HG02938 (cell line): ENCODE data around the gene ZNF569.
A peak's percentile ranks its signal among the peaks of the same experiment; 100 is the strongest.
"Not testable (repeated sequence)": the region's sequence is repeated elsewhere in the genome, so short reads cannot be mapped to it uniquely, and the experiment has no call there.

Experiments
- ATAC-seq: cut with Tn5 transposase; IDR thresholded peaks from one replicate; pipeline ENCODE4 v1.9.1; 2021; ENCODE audit warnings: mild to moderate bottlenecking, moderate library complexity; ENCODE audit not compliant: unreplicated experiment

Gene ZNF569

DNA sequence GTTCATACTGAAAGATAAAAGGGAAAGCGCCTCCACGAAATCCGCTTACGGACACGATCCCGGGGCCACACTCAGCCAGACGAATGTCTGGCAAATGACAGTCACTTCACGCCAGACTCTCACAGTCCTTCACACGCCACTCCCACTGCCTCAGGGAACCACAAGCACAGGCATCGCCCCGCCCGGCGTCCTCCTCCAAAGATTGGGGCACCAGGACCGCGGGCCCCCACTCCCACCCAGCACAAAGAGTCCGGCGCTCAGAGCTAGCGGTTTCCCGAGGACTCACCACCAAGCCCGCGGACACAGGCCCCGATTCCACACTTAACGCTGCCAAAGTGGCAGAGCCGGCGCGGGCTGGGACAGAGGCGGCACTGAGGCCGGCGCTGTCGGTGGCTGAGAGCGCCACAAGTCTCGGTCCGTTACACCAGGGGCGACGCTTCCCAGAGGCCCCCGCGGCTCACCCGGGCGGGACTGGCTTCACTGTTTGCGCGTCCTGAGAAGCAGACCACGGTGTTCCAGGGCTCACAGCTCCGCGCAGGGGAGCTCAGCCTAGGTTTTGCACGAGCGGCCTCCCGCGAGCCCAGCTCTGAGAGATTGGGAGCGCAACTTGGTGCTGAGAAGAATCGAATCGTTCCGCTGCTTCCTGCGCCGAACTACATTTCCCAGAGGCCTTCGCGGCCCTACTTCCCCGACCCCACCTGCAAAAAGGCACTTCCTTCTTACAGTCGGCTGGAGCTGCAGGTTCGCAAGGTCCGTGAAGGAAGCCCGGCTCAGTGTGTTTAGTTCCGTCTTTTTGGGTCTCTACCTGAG is at the start of gene ZNF569:
Gene ZNF569, minus strand, starts transcription at position 647 of the 810 bp plus-strand sequence. CDS start 22,523 bp downstream, outside the sequence.
- ATAC-seq, result peak; percentile 61

DNA sequence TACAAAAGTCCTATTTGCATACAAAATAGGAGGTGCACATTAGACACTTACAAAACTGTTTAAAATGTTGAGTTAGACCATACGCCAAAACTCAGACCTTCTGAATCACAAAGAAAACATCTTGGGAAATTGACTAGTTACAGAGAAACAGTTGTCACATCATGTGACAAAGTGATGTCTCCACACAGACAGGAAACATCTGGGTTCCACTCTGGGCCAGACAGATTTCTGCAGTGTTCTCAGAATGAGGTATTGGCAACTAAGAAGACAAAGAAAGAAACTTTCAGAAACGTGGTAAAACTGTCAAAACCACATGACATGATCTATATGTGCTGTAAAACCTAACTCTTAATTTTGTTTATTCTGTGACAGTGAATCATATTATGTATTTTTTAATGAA is 46.2 kb upstream of the ZNF569 start:
- no peak for ATAC-seq

DNA sequence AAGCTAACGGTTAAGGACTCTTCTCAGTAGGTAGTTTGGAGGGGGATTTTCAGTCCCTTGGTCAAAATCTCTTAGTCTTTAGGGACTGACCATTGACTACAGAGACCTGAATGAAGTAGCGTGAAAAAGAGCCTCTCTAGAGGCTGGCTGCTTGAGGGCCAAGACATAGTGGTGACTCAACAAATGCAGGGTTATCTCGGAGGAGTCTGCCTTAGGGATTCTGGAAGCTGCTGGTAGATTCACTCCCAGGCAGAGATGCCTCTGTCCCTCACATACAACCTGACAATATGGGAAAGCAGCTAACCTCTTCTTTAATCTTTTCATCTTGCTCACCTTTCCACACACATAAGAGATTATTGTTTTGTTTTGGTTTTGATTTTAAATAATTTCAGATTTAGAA is 44.6 kb upstream of the ZNF569 start:
- no peak for ATAC-seq

DNA sequence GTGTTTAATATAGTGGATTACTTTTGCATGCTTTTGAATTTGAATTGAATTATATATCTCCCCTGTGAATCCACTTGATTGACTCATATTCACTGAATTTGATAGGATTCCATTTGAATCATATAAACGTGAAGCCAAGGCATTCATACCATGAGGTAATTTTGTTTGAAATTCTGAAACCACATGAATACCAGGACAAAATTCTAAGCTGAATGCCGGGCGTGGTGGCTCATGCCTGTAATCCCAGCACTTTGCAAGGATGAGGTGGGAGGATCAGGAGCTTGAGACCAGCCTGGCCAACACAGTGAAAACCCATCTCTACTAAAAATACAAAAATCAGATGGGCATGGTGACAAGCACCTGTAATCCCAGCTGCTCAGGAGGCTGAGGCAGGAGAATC is 43.9 kb upstream of the ZNF569 start:
- ATAC-seq, result no peak

DNA sequence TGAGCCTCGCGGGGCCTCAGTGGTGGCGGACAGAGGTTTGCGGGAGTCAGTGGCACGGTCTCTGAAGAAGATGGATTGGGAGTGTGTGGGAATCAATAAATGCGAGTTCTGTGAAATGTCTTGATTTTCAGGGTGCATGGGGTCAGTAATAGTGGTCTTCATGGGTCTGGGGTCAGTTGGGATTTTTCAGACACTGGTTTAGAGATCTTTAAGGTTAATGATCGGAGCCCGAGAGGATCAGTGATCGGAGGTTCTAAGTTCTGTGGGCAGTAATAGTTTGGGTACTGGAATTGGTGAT is 39.9 kb upstream of the ZNF569 start:
- ATAC-seq, result no peak

DNA sequence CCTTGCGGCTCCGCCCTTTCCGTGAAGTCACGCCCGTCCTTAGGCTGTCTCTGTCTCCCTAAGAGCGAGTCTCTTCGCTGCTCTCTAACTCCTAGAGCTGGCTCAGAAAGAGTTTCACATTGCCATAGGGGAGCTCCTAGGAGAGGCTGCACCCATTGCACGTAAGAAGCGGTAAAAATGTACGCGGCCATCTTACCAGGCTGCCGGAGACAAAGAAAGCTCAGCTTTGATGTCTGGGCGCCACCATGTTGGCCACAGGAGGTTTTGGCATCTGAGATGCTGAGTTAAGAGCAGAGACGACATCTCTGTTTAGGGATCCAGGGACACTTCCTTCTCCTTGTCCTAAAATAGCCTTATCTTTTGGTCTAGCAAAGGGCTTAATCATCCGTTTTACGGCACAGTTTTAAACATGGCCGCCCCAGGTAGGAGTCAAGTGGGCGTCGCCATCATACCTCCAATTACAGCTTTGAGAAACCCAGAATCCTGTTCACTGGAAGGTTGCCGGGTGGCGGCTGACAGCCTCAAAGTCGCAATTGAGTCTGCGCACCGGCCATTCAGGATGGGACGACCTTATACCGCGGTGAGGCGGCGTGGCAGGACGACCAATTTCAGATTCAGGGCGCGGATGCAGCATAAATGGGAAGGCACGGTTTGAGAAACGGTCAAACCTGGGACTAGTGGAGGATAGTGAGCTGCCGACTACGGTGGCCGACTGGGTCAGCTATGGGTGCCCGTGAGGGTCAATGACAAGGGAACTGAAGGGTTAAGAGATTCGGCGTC is 39.3 kb upstream of the ZNF569 start, which contains the start of gene ZNF793:
Gene ZNF793, plus strand, starts transcription at position 553 of the 780 bp plus-strand sequence. CDS start 16,501 bp downstream, outside the sequence.
- no peak for ATAC-seq

DNA sequence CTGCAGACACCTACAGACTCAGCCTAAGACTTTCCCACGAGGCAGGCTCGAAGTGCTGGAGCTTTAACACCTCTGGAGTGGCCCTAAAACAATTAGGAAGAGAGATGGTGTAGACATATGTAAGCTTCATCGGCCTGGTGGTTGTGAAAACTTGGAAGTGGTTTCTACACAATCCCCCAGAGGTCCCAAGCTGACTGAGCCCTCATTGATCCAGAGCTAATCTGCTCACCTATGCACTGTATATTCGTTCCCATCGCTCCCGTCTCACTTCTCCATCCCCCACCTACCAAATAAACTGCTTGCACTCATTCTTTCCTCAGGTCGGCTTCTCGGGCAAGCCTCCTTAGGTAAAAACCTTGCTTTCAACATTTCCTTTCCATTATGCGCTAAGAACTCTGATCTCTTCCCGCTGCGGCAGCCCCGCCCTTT is 38.7 kb upstream of the ZNF569 start:
- no peak for ATAC-seq

DNA sequence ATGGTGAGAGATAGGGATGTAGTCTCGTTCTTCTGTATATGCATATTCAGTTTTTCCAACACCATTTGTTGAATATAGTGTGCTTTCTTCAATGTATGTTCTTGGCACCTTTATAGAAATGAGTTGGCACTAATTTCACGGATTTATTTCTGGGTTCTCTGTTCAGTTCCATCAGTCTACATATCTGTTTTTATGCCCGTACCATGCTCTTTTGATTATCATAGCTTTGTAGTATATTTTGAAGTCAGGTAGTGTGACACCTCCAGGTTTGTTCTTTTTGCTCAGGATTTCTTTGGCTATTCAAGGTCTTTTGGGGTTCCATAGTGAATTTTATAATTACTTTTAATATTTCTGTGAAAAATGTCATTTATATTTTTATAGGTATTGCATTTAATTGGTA is 25.0 kb upstream of the ZNF569 start:
- ATAC-seq, result no peak

DNA sequence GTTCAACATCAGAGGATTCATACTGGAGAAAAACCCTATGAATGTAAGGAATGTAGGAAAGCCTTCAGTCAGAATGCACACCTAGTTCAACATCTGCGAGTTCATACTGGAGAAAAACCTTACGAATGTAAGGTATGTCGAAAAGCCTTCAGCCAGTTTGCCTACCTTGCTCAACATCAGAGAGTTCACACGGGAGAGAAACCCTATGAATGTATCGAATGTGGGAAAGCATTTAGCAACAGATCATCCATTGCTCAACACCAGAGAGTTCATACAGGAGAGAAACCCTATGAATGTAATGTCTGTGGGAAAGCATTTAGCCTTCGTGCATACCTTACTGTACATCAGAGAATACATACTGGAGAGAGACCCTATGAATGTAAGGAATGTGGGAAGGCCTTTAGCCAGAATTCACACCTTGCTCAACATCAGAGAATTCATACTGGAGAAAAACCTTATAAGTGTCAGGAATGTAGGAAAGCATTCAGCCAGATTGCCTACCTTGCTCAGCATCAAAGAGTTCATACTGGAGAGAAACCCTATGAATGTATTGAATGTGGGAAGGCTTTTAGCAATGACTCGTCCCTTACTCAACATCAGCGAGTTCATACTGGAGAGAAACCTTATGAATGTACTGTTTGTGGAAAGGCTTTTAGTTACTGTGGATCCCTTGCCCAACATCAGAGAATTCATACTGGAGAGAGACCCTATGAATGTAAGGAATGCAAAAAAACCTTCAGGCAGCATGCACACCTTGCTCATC is 17.3 kb upstream of the ZNF569 start:
- no peak for ATAC-seq

DNA sequence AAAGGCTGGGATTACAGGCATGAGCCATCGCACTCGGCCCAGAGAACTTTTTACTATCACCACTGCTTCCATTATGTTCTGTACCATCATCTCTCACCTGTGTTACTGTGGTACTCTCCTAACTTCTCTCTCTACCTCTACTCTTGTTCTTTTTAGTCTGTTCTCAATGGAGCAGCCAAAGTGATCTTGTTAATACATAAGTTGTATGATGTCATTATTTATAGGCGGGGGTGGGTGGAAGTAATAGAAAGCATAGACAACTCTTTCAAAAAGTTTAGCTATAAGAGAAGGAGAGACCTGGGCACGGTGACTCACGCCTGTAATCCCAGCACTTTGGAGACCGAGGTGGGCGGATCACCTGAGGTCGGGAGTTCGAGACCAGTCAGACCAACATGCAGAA is 4.9 kb upstream of the ZNF569 start:
- no peak for ATAC-seq

DNA sequence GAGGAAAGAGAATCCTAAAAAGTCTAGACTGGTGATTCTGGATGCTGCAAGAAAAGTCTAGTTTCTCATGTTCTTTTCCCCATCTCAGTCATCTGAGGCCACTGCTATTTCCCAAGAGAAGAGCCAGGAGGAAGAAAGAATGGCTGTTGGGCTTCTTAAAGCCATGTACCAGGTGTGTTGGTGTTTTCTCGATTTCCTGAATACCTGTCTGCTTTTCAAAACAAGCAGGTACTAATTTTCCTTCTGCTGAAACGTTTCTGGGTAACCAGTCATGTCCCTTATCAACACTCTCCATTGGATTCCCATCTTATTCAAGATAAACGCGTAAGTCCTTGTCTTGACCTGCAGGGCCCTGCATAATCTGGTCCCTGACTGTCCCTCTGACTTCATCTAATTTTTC is 3.0 kb upstream of the ZNF569 start:
- no peak for ATAC-seq

DNA sequence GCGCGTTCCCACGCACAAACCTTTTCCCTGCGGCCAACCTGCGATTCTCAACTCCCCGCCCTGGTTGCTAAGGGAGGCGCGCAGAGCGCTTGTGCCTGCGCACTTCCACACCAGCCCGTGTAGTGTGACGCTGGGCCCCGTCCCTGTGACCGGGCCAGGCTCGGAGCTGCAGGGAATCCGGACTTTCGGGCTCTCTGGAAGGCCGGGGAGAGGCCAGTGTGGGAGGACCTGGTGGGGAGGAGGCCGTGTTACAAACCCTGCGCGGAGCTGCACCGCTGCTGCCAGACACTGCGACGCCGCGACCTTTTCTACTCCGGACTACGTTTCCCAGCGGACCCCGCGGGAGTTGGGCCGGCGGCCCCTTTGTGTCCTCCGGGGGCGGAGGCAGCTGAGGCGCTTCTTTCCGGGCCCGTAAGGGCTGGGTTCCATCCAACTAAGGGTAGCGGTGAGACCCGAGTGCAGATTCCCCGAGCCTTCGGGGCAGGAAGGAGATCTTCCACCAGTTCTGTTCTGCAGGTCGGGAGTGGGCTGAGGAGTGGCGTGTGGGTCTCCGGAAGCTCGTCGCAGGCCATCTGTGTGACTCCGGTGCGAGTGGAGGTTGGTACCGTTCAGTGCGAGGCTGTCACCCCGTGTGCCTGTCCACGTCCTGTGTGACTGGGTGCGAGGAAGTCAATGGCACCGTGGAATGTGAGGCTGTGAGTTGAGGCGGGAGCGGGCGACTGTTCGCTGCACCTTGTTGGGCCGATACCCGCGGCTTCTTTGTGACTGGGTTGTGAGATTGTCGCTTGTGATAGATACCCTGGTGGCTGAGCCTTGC is 1.9 kb upstream of the ZNF569 start, which contains the start of gene ZNF570:
Gene ZNF570, plus strand, starts transcription at position 396 of the 817 bp plus-strand sequence. CDS start 999 bp downstream, outside the sequence.
- peak; percentile 48 for ATAC-seq

DNA sequence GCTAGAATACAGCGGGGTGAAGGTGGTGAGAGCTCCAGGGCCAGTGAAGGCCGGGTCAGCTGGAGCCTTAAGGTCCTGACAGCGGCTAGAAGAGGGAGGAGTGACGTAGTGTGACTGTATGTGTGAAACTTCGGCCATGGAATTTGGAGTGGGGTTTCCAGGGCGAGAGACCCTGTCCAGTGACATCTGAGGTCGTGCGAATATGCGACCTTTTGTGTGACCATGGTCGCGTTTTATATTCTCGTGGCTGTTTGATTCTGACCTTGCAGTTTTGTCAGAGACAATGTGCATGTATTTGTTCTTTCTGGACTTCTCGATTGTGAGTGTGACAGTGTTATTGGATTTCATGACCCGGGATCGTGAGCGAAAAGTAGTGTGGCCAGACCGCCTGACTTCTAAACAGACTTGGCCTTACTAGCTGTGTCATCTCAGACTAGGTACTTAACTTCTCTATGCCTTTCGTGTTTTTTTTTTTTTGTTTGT is 405 bp upstream of the ZNF569 start:
- no peak for ATAC-seq

DNA sequence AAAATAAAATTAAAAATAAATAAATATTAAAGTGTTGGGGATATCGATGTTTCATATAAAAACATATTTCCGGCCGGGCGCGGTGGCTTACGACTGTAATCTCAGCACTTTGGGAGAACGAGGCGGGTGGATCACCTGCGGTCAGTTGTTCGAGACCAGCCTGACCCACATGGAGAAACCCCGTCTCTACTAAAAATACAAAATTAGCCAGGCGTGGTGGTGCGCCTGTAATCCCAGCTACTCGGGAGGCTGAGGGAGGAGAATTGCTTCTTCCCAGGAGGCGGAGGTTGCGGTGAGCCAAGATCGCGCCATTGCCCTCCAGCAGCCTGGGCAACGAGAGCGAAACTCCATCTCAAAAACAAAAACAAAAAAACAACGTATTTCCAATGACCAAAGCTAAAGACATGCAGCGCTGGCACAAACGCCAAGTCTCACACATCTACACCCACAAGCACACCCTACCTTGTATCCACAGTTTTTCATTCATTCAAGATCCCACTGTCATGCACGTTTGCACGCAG is 907 bp downstream of the ZNF569 start:
- no peak for ATAC-seq

DNA sequence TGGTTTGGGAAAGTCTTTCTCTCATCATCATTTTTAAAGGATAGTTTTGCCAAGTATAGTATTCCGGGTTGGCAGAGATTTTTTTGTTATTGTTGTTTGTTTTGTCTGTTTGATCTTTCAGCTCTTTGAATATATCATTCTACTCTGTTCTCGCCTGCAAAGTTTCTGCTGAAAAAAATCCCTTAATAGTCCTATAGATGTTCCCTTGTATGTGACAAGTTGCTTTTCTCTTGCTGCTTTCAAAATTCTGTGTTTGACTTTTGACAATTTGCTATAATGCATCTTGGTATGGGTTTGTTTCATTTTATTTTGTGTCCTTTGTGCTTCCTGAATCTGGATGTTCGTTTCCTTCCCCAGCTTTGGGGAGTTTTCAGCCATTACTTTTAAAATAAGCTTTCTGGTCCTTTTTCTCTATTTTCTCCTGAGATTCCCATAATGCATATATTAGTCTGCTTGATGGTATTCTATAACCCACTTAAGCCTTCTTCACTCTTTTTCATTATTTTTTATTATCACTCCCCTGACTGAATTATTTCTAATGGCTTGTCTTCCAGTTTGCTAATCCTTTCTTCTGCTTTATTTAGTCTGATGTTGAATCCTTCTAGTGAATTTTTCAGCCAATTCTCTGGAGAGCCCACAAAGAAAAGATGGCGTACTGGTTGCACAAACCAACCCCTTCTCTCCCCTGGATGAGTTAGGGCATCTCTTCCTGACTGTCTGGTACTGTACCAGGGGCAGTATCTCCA is 14.6 kb downstream of the ZNF569 start:
- ATAC-seq, result no peak

DNA sequence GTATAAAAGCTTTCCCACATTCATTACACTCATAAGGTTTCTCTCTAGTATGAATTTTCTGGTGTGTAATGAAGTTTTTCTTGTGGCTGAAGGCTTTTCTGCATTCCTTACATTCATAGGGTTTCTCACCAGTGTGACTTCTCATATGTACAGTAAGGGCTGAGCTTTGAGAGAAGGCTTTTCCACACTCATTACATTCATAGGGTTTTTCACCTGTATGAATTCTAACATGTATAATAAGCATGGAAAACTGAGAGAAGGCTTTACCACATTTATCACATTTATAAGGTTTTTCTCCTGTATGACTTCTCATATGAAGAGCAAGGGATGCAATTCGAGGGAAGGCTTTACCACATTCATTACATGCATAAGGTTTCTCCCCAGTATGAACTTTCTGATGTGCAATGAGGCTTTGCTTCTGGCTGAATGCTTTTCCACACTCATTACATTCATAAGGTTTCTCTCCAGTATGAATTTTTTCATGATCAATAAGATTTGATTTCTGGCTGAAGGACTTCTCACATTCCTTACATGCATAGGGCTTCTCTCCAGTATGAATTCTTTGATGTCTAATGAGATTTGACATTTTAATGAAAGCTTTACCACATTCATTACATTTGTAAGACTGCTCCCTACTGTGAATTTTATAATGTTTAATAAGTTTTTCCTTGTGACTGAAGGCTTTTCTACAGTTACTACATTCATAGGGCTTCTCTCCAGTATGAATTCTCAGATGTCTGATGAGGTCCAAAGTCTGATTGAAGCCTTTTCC is 53.7 kb downstream of the ZNF569 start:
- no peak for ATAC-seq

DNA sequence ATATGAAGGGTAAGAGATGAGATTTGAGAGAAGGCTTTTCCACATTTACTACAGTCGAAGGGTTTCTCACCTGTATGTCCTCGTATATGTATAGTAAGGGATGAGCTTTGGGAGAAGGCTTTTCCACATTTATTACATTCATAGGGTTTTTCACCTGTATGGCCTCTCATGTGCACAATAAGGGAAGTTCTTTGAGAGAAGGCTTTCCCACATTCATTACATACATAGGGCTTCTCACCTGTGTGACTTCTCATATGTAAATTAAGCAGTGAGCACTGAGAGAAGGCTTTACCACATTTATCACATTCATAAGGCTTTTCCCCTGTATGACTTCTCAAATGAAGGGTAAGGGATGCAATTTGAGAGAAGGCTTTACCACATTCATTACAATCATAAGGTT is 54.5 kb downstream of the ZNF569 start:
- no peak for ATAC-seq

DNA sequence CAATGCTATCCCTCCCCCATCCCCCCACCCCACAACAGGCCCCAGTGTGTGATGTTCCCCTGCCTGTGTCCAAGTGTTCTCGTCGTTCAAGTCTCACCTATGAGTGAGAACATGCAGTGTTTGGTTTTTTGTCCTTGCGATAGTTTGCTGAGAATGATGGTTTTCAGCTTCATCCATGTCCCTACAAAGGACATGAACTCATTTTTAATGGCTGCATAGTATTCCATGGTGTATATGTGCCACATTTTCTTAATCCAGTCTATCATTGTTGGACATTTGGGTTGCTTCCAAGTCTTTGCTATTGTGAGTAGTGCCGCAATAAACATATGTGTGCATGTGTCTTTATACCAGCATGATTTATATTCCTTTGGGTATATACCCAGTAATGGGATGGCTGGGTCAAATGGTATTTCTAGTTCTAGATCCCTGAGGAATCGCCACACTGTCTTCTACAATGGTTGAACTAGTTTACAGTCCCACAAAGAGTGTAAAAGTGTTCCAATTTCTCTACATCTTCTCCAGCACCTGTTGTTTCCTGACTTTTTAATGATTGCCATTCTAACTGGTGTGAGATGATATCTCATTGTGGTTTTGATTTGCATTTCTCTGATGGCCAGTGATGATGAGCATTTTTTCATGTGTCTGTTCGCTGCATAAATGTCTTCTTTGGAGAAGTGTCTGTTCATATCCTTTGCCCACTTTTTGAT is 61.0 kb downstream of the ZNF569 start:
- ATAC-seq, result not testable (repeated sequence)
